Mucosa of gallbladder (tissue), 1 donor: ENCODE measurements around the gene GRID1. TPM values are rescaled to one million over a fixed set of nuclear protein-coding genes. Genes with fewer than 3 reads are reported as not detected.

Experiments
- DNase-seq: peaks from one replicate; pipeline ENCODE4 v3.0.0-alpha.2; 2020; ENCODE audit warnings: low spot score
- total RNA-seq: library from RNA; stranded (reverse); gene quantifications from one replicate; pipeline ENCODE4 v1.2.1, GENCODE V29; 2021
- donor health status: DM: no; HTN: no; CAD: no.

Gene GRID1
- total RNA-seq, 1 donor from 2014 or later = 6.3 TPM

DNA sequence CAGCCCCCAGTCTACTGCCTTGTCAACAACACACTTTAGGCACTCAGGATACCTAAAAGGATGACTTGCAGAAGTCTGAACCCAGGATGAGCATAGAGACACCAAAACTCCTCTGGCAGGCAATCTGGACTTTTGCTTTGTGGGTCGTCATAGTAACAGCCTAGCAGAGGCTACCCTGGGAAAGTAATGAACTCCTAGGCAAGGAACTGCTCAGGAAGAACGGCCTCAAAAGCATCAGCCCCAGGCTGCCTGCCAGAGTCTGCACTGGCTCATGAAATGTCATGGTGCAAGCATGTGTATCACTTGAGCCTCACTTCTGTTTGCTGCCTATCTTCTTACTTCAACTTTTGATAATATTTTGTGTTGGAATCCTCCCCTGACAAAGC, 715.1 kb downstream of the GRID1 start:
- no peak for DNase-seq

DNA sequence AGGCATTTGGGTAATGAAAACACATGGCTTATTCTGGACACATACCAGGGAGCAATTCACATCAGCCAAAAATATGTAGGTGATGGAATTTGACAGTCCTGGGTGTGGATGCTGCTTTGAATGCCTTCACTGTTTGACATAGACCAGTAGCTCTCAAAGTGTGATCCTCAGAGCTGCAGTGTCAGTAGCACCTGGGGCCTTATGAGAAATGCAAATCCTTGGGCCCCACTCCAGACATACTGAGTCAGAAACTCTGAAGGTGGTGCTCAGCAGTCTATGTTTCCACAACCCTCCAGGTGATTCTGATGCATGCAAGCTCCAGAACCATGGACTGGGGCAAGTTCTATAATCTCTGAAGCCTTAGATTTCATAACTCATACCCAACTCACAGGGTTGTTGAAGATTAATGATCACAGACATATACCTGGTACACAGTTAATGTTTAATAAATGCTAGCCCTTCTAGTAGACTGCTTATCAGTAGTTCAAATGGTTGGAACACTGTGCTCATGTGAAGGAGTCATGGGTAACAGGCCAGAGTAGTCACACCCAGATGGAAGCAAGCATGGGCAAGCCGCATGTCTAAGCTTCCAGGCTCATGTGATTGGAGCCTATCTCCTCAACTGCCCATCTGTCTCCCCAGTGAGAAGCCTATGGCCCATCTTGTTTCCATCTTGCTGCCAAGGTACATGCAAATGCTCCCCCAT, 715.7 kb downstream of the GRID1 start:
- peak; percentile 49 for DNase-seq

DNA sequence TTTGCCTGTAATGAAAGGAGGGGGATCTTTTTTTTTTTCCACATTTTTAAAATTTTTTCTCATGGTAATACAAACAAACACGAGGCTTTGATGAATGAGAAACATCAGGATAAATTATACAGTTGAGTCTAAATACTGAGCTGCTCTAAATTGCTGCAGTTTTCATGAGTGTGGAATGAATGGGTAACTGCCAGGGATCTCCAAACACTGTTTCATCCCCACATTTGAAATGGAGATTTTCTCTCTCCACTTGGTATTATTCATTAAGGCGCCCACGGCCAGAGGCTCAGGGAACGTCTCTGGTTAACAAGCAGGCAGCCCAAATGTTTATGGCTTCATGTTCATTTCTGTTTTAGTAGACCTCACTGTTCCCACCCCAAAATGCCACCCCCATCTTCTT, 717.1 kb downstream of the GRID1 start:
- DNase-seq = no peak

DNA sequence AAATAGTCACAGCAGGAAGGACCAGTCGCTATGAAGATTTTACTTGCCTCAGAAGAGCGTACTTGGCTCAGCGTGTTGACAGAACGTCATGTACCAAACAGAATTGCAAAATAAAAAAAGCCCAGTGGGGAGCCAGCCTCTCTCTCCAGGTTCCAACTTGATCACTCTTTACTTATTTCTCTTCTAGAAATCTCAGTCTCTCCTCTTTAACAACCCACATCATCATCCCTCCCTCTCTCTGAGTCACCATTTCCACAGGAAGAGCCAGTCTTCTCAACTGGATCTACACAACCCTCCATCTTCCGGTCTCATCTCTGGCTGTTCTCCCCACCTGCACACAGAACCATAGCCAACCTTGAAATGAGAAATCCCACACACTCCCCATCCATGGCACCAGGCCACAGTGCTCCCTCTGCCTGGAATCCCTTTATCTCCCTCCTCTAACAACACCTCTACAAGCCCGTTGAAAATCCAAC, 718.3 kb downstream of the GRID1 start:
- DNase-seq = no peak

DNA sequence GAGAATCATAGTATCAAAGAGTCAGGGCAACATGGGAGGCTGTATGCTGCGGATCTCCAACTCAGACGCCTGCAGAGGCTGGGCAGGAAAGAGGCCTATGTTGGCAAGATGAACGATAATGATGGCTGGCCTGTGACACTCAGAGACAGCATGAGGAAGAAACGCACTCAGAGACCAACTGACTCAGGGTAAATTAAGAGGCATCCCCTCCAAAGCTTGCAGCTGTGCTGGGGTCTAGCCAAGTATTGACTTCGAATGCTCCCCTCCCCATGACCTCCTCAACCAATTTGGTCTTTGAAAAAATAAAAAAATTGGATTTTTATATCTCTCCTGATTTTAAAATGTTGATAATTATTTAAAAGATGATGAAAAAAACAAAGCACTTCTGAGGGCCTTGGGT, 718.9 kb downstream of the GRID1 start:
- DNase-seq = no peak

DNA sequence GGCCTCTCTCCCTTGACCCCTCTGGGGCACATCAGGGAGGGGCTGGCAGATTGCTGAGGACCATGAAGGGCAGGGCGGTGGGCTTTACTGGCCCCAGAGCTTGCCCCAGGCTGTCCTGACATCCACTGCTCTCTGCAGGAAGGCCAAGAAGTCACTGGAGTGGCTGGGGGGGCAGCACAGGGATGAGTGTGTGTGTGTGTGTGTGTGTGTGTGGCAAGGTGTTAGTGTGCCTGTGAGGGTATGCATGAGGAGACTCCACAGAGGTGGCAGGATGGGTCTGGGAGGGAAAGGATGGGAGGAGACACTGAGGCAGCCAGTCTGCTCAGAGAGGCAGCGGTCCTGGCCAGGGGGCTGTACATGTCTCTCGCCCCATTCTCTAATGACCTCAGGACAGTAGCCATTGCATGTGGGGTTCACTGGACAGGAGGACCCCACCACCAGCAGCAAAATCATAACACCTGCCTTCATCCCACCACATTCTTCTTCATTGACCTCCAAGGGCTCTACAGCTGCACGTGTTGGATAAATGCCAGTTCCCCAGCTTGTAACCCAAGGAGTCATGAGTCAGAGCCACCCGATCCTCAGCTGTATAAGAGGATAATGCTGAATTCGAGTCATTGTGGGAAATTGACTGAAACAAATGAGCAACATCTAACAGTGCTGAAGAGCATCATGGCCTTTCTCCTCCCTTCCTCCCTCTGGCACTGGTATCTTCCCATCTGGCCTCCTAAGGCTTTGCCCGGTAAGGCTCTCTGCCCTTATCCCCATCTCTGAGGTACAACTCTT, 720.5 kb downstream of the GRID1 start:
- no peak for DNase-seq

DNA sequence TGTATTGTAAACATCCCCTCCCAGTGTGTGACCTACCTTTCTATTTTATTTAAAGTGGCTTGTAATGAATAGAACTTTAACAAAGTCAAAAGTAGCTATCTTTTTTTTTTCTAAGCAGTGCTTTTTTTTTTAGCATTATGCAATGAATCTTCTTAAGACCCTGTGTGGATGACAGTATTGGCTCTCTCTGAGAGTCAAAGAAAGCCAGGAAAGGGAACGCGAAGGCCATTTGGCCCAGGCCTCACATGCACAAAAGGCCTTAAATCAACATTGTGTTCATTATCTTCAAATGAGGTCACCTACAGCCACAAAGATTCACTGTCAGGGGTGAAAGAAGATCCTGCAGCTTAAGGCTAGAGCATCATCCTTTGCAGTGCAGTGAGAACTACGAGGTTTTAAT, 721.5 kb downstream of the GRID1 start:
- DNase-seq = no peak

DNA sequence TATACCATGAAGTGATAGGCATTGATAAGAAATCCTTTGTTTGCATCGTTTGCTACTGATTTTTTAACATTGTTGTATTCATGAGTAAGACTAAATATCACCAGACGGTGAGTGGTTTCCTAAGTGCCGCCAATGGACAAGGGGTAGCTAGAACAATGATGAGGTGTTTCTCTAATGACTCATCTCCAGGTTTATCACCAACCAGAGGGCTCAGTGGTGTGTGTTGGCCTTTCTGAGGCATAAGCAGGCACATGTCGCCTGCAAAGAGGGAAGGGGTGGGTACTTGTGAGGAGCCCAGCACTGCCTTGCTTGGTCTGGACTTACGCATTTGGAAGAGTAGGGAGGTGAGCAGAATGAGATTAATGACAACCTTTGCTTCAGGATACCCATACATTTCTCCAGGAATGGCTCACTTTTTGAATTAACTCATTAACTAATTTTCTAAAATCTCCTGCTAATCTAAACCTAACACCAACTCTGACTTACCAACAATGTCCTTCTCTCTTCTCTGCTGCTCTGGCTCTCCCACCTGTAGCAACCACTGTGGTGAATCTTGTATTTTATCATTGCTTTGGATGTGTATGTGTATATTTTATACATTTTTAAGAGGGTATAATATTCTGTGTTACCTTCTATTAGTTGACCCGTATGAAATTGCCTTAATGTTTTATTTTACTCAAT, 722.6 kb downstream of the GRID1 start:
- peak; percentile 23 for DNase-seq

DNA sequence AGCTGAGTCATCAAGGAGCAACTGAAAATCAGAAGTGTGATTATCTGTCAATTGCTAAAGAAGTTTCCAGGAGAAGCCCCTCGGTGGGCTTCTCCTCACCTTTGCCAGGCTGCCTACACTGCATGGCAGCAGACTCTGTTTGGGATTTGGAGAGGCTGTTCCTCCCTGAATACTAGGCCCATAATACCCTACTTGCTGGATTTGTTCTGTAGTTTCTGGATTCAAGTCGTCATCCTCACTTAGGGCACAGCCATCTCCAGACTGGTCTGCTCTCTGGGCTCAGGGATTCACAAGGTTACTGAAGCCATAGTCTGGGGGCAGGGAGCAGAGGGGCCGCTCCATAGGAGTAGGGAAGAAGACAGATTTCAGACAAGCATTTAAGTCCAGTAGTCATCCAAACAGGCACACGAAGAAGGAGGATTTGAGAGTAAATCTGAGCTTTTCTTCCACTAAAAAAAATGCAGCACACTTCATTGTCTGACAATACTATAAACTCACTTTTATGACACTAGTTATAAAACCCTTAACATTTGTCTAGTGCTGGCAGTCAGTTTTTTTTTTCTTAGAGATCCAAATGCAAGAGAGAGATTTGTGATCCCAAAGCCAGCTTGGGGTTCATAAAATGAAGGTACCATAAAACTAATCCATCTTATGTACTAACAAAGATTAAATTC, 723.3 kb downstream of the GRID1 start:
- DNase-seq = no peak

DNA sequence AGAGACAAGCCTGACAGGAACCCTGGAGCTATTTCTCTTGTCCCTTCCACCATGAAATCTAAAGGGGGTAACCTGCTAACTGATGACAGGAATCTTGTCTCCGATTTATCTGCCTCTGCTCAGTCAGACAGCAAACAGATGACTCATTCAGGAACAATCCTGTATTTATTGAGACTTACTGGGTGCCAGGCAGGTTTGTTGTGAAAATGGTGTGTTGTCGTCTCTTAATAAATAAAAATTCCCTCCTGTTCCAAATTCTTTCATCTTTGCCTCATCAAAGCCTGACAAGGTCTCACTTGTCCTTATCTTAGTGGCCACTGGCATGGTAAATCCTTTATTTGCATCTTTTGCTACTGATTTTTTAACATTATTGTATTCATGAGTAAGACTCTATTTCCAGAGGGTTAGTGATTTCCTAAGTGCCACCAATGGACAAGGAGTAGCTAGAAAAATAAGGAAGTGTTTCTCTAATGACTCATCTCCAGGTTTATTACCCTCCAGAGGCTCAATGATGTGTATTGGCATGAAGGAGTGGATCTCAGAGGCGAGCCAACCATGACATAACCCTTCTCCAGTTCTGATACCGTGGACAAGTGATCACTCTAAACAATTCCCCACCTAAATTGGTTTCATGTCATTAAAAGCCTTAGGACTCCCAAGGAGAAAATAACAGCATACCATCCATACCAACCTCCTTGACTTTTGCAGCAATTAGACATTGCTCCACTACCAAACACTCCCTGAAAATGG, 724.0 kb downstream of the GRID1 start:
- peak; percentile 29 for DNase-seq

DNA sequence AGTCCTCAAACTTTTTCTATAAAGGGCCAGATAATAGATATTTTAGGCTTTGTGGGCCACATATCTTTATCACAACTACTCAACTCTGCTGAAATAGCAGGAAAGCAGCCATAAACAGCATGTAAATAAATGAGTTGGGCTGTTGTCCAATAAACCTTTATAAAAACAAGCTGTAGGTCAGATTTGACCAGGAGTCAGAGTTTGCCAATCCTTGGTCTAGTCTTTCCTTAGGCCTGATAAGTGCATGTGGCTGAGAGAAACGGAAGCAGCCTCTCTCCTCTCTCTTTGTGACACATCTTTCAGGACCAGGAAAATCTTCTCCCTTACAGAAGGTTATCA, 724.5 kb downstream of the GRID1 start:
- no peak for DNase-seq

DNA sequence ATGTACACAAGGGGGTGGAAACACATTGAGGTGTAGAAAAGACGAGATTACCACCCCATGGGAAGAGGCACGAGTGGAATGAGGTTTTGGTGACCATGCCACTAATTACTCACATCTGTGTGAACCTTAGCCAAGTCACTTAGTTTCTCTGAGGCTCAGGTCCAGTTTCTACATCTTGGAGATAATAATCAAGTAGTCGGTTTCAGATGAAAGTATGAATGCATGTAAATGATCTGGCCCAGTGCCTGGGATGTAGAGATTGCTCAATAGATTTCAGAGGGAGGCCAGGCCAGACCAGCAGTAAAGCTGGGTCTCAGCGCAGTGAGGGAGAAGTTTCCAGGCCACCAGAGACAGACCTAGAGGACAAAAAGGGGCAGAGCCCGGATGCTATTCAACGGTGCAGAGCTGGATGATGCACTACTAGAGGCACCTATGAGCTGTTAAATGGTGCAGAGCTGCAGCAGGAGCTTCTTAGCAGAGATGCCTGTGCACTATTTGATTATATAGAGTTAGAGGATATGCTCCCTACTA, 725.1 kb downstream of the GRID1 start:
- DNase-seq = peak; percentile 59

DNA sequence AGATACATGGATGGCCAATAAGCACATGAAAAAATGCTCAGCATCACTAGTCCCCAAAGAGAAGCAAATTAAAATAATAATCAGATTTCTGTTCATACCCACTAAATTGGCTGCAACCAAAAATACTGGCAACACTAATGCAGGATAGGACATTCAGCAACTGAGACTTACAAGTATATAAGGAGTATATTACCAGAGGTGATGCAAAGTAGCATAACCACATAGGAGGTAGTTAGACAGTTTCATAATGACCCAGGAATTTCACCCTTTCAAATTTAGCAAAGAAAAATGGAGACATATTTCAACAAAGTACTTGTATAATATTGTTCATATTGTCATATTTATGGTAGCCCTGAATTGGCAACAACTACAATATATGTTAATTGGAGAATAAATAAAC, 727.8 kb downstream of the GRID1 start:
- no peak for DNase-seq

DNA sequence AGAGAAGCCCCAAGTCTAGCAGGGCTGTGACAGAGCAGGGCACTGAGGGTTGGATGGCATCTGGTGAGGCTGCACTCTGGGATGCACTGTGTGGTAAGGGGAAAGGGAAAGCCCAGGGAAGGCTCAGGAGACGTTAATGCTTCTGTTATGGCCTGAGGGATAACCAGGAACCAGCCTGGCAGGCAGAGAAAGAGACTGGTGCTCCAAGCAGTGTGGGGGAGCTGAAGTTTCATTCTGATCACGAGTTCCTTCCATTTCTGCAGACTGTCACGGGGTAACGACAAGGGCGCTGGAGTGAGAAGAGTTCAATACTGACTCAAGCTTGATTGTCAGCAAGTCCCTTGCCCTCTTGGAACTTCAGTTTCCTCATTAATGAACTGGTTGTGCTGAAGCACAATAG, 730.9 kb downstream of the GRID1 start:
- DNase-seq = no peak

DNA sequence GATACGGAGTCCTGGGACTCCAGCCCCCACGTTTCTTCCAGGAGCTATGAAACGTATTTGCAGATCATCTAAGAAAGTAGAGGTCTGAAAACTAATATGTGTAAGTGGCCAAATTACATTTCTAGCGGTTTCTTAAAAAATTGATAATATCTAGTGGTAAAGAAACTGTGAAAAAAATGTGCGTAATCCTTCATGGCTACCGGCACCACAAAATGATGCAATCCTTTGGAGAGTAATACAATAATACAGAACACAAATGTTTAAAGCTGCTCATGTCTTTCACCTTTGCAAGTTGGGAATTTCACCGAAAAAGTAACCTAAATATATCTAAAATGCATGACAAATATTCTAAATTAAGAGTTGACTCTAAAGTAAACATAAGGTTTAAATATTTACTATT, 742.1 kb downstream of the GRID1 start:
- no peak for DNase-seq

DNA sequence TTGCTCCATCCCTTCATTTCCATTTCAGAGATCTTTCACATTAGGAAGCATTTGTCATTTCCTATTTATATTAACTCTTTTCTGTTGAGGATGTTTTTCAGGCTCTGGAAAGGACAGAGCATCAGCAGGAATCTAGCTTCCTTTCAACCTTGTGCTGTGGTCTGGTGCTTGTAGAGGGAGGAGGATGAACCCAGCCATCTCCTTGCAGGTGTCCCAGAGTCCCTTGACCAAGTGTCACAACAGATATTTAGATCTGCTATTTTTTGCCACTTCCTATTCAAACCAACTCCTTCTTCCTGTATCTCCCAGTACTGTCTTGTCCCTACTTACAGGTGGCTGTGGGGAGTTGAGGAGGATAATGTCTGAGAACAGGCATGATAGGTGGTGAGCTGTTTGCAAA, 742.8 kb downstream of the GRID1 start:
- no peak for DNase-seq

DNA sequence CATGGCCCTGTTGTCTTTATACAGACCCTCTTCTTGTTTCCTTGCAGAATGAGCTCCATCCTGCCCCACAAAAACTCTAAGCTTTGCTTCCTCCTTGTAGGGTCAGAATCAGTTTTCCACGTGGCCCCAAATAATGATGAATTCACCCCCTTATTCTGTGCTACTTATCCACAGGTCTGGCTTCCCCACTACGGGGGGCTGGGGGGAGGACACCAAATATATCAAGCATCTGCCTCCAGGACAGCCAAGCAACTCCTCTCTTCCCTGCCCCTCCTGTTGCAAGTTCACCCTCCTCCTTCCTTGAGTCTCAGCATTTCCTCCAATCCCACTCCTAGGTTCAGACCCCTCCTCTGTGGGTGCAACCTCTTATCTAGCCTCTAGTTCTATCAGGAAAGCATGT, 743.3 kb downstream of the GRID1 start:
- DNase-seq = no peak

DNA sequence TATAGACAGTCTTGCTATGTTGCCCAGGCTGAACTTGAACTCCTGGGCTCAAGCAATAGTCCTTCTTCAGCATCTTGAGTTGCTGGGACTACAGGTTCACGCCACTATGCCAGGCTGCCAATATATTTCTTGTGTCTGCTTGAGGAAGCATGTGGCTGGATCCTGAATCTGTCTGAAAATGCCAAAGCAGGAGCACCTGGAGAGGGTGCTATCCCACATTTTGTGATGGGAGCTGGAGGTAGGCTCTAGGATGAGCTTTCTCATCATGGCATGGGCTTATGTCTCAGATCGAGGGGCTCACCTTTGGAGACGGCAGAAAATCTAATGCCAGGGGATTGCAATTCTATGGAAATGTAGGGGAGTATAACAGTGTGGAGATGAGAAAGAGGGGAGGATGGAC, 744.2 kb downstream of the GRID1 start:
- no peak for DNase-seq

DNA sequence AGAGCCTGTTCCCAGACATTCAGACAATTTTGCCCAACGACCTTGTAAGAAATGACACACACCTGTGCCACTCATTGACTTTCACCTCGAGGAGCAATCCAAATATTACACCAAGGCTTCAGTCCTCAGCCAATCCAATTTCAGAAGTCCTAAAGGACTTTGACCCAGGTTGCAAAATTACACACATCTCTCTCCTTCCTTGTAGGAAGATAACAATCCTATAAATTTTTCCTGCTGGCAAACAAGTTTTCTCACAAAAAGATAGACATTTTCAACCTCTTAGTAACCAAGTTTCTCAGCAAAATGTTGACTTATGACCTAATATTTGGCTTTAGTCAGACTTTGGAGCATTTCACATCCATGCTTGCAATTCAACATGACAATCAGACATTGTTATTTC, 745.0 kb downstream of the GRID1 start:
- DNase-seq = peak; percentile 47

DNA sequence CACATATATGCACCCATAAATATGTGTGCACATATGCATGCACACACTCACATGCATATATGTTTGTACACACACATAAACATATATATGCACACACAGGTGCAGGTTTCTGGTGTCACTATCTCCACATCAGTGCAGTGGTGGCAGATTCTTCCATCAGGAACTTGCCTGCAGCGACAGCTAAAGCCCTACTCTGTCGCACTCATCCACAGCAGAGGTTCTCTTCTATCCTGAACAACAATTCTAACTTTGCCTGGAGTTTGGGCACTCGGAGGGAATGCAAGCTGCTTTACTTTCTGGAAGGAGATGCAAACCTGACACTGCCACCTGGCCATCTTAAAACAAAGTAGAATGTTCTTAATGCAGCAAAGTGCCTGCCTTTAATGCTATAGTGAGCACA, 745.8 kb downstream of the GRID1 start:
- DNase-seq = no peak

DNA sequence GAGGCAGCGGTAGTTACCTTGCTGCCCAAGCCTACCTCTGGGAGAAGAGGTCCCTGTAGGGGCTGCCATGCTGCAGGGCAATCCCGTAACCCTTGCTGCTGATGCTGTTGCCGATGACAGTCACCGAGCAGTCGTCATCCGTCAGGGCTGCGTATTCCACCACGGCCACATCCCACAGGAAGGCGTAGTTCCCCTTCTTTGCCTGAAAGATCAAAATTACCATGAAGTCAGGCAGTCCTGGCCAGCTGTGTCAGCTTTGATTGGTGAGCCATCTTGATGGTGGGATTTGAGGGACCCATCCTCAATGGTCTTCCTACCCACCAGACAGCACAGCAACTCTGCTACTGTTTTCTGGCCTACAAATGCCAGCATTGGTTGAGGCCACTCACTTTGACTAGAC, 746.8 kb downstream of the GRID1 start:
- DNase-seq = no peak
